PC-3 (cell line): Measurements from ENCODE around the gene BACH2. TPM values are rescaled to one million over a fixed set of nuclear protein-coding genes. Genes with fewer than 3 reads are reported as not detected.
"Not testable (repeated sequence)": the region's sequence is repeated elsewhere in the genome, so short reads cannot be mapped to it uniquely, and the experiment has no call there.

ENCODE experiments used
- ATAC-seq: fragments of 200-7000 bp; cut with Tn5 transposase; 2 replicates; pipeline ENCODE4 v1.9.1; 2020; ENCODE audit warnings: mild to moderate bottlenecking, moderate library complexity
- BruUV-seq: library from RNA; stranded (reverse); fragments of 400-500 nt; replicated peaks from 2 replicates; lab custom pipeline; 2021; lab: Mats Ljungman, UMichigan
- CTCF ChIA-PET: fragments of 300-600 bp; sonication (Branson Sonifier 250); formaldehyde crosslinking; loops from one replicate; lab custom pipeline; 2022; ENCODE audit warnings: antibody characterized with exemption; lab: Charles Lee
- POLR2A ChIA-PET: fragments of 300-600 bp; sonication (Branson Sonifier 250); formaldehyde crosslinking; loops from one replicate; lab custom pipeline; 2022; ENCODE audit warnings: antibody characterized with exemption; ENCODE audit not compliant: unreplicated experiment; lab: Charles Lee
- DNase-seq: peaks from one replicate; pipeline ENCODE4 v3.0.0-alpha.2; 2015
- H2AFZ ChIP-seq: fragments of 300-600 bp; sonication (generic); 2 replicates; pipeline ENCODE4 v1.6.0; 2016; ENCODE audit warnings: antibody characterized with exemption, low read length
- H3F3A ChIP-seq: fragments of 300-600 bp; sonication (generic); one replicate; pipeline ENCODE4 v1.6.0; 2017; ENCODE audit warnings: antibody characterized with exemption, low read length, control low read depth, mild to moderate bottlenecking; ENCODE audit not compliant: unreplicated experiment
- H3K27ac ChIP-seq: fragments of 300-600 bp; sonication (generic); 2 replicates; pipeline ENCODE4 v1.5.1; 2016; ENCODE audit warnings: mild to moderate bottlenecking, low read length
- H3K27me3 ChIP-seq: fragments of 300-600 bp; sonication (generic); 2 replicates; pipeline ENCODE4 v1.6.1; 2016; ENCODE audit warnings: low read length, mixed read lengths
- H3K36me3 ChIP-seq: fragments of 300-600 bp; sonication (generic); 2 replicates; pipeline ENCODE4 v1.6.1; 2016; ENCODE audit warnings: low read depth, mixed run types, low read length, mixed read lengths
- H3K4me1 ChIP-seq: fragments of 300-600 bp; sonication (generic); 2 replicates; pipeline ENCODE4 v1.5.1; 2016; ENCODE audit warnings: low read length; ENCODE audit not compliant: insufficient read depth
- H3K4me2 ChIP-seq: fragments of 300-600 bp; sonication (generic); 2 replicates; pipeline ENCODE4 v1.6.0; 2016; ENCODE audit warnings: low read length
- H3K4me3 ChIP-seq: fragments of 300-600 bp; sonication (generic); 2 replicates; pipeline ENCODE4 v1.5.1; 2016; ENCODE audit warnings: mild to moderate bottlenecking, low read length, mixed read lengths
- H3K79me2 ChIP-seq: fragments of 300-600 bp; sonication (generic); 2 replicates; pipeline ENCODE4 v1.6.1; 2017; ENCODE audit warnings: low read length, mixed read lengths
- H3K9ac ChIP-seq: fragments of 300-600 bp; sonication (generic); 2 replicates; pipeline ENCODE4 v1.6.0; 2016; ENCODE audit warnings: mild to moderate bottlenecking, low read length
- H3K9me2 ChIP-seq: fragments of 300-600 bp; sonication (generic); replicated peaks from 2 replicates; pipeline ENCODE4 v1.6.1; 2016; ENCODE audit warnings: mixed run types, low read length, mixed read lengths
- H3K9me3 ChIP-seq: fragments of 300-600 bp; sonication (generic); 2 replicates; pipeline ENCODE4 v1.6.1; 2016; ENCODE audit warnings: low read length, mixed read lengths
- H4K20me1 ChIP-seq: fragments of 300-600 bp; sonication (generic); 2 replicates; pipeline ENCODE4 v1.6.1; 2016; ENCODE audit warnings: low read length, mixed read lengths
- CTCF ChIP-seq: fragments of 300-600 bp; sonication (generic); conservative IDR thresholded peaks from 2 replicates; pipeline ENCODE4 v1.5.1; 2017; ENCODE audit warnings: antibody characterized with exemption, low read depth, mild to moderate bottlenecking, low read length
- EZH2 ChIP-seq: fragments of 300-600 bp; sonication (generic); IDR thresholded peaks from one replicate; pipeline ENCODE4 v1.6.1; 2017; ENCODE audit warnings: antibody characterized with exemption, mild to moderate bottlenecking, low read length; ENCODE audit not compliant: unreplicated experiment
- EZH2phosphoT487 ChIP-seq: fragments of 300-600 bp; sonication (generic); IDR thresholded peaks from 2 replicates; pipeline ENCODE4 v1.6.1; 2018; ENCODE audit warnings: mild to moderate bottlenecking, antibody characterized with exemption, low read length, borderline replicate concordance
- intact Hi-C: fragments of 100-400 bp; cut with micrococcal nuclease; formaldehyde crosslinking; loops from 2 replicates; pipeline ENCODE4 v1.9.0; 2023
- total RNA-seq: library from RNA; depleted of rRNA; stranded (reverse); fragments of >200 nt; gene quantifications from 2 replicates; pipeline ENCODE4 v1.2.3, GENCODE V29; 2014

Gene BACH2
- total RNA-seq, 1 experiment from 2014 or later = 7.0 TPM

- BruUV-seq = no TSS peak
- no peaks in the 10 kb centered on the region for H3K4me1 ChIP-seq
- no peak overlapping the region for H3K4me3 ChIP-seq
- no peaks in the 10 kb centered on the region for H3K9me3 ChIP-seq
- POLR2A ChIA-PET = no interaction called here
- no peaks in the 10 kb centered on the region for H4K20me1 ChIP-seq
- H2AFZ ChIP-seq = no peak overlapping the region
- CTCF ChIA-PET = no interaction called here
- H3K27ac ChIP-seq = no peak overlapping the region
- no peak for ATAC-seq
- H3K4me2 ChIP-seq = no peak overlapping the region
- no peaks in the 10 kb centered on the region for H3K27me3 ChIP-seq
- no peaks in the 10 kb centered on the region for H3F3A ChIP-seq
- no peak for DNase-seq
- no peaks in the 10 kb centered on the region for H3K79me2 ChIP-seq
- H3K36me3 ChIP-seq = no peaks in the 10 kb centered on the region
- TF ChIP-seq EZH2phosphoT487 (no peak), EZH2 (no peak), CTCF (no peak)
- H3K9me2 ChIP-seq = no peaks in the 10 kb centered on the region
- H3K9ac ChIP-seq = no peak overlapping the region
- intact Hi-C loops = no loop called here
These were observed 262.8 kb downstream of the BACH2 start for GRCh38 chr6:90033746-90034271.

- H2AFZ ChIP-seq, H3K36me3 ChIP-seq, H3K27me3 ChIP-seq, H3K4me3 ChIP-seq, H4K20me1 ChIP-seq, H3F3A ChIP-seq, intact Hi-C loops, CTCF ChIA-PET, BruUV-seq, H3K9me2 ChIP-seq, H3K27ac ChIP-seq, POLR2A ChIA-PET, H3K4me2 ChIP-seq, H3K9me3 ChIP-seq, H3K4me1 ChIP-seq, H3K79me2 ChIP-seq, DNase-seq, ATAC-seq, H3K9ac ChIP-seq: not testable (repeated sequence)
These were observed 264.0 kb downstream of the BACH2 start for GRCh38 chr6:90032489-90033212.

GRCh38 chr6:90028995-90029635 is 267.5 kb downstream of the BACH2 start:
- no peak for DNase-seq
- H3K9me3 ChIP-seq = no peaks in the 10 kb centered on the region
- H3K4me2 ChIP-seq = no peak overlapping the region
- ChIA-PET POLR2A (no interaction called here), CTCF (no interaction called here)
- H3K9me2 ChIP-seq = no peaks in the 10 kb centered on the region
- H3K4me3 ChIP-seq = no peak overlapping the region
- no peak overlapping the region for H3K27ac ChIP-seq
- no peak overlapping the region for H3K9ac ChIP-seq
- no TSS peak for BruUV-seq
- no peaks in the 10 kb centered on the region for H3K36me3 ChIP-seq
- no peak overlapping the region for H2AFZ ChIP-seq
- no peaks in the 10 kb centered on the region for H3K79me2 ChIP-seq
- H4K20me1 ChIP-seq = no peaks in the 10 kb centered on the region
- H3K27me3 ChIP-seq = no peaks in the 10 kb centered on the region
- intact Hi-C loops = no loop called here
- ATAC-seq = no peak
- TF ChIP-seq EZH2phosphoT487 = no peak
- no peak for TF ChIP-seq EZH2
- no peak for TF ChIP-seq CTCF
- peaks cover 20% of the 10 kb centered on the region for H3K4me1 ChIP-seq
- H3F3A ChIP-seq = no peaks in the 10 kb centered on the region
